Activated naive CD4-positive, alpha-beta T cell treated with anti-CD3 and anti-CD28 coated beads, Interleukin-2, amount 50 U/mL, for 24 hours (primary cell): Measurements from ENCODE around the gene SRD5A2.

Experiments used
- H3K27ac Mint-ChIP-seq: one replicate; pipeline ENCODE4 v1.8.0; 2021; ENCODE audit warnings: mild to moderate bottlenecking, mixed read lengths
- H3K27me3 Mint-ChIP-seq: one replicate; pipeline ENCODE4 v1.8.0; 2021; ENCODE audit warnings: mixed read lengths
- H3K36me3 Mint-ChIP-seq: one replicate; pipeline ENCODE4 v1.8.0; 2021; ENCODE audit warnings: mixed read lengths
- H3K4me1 Mint-ChIP-seq: one replicate; pipeline ENCODE4 v1.8.0; 2021; ENCODE audit warnings: mixed read lengths
- H3K4me3 Mint-ChIP-seq: one replicate; pipeline ENCODE4 v1.8.0; 2021; ENCODE audit warnings: mild to moderate bottlenecking, mixed read lengths
- H3K9me3 Mint-ChIP-seq: one replicate; pipeline ENCODE4 v1.8.0; 2021; ENCODE audit warnings: mixed read lengths

Gene SRD5A2

DNA sequence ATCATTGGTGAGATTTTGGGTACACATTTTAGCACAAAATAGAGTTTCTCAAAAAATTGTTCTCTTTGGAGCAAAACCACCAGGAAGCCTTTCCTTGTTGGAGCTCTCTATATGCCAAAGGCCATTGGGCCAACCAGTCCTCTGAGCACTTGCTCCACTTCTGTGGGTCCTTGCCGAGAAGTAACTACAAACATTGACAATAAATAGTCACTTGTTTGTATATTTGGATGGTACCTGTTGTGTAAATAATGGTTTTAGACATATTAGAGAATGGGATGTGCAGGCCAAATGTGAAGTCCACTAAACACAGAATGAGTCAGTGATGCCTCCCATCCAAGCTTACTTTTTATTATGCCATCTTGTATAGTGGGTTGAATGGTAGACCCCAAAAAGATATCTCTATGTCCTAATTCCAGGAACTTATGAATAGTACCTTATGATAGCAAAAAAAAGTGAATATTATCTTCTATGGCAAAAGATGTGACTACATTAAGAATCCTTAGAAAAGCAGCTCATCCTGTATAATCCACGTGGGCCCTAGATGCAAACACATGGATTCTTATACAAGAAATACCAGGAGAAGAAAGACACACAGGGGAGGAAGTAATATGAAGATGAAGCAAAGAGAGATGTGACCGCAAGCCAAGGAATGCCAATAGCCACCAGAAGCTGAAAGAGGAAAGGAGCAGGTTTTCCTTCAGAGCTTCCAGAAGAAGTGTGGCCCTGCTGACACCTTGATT, 24.6 kb downstream of the SRD5A2 start:
- Mint-ChIP-seq H3K4me1 (no peaks in the 10 kb centered on the region), H3K36me3 (no peaks in the 10 kb centered on the region), H3K4me3 (no peak overlapping the region), H3K9me3 (peaks cover 8% of the 10 kb centered on the region), H3K27ac (no peak overlapping the region), H3K27me3 (no peaks in the 10 kb centered on the region)

GRCh38 chr2:31553362-31553761, 27.4 kb downstream of the SRD5A2 start:
- H3K4me1 Mint-ChIP-seq: no peaks in the 10 kb centered on the region
- H3K27me3 Mint-ChIP-seq: peaks cover 4% of the 10 kb centered on the region
- no peak overlapping the region for H3K27ac Mint-ChIP-seq
- no peaks in the 10 kb centered on the region for H3K36me3 Mint-ChIP-seq
- peaks cover 13% of the 10 kb centered on the region for H3K9me3 Mint-ChIP-seq
- no peak overlapping the region for H3K4me3 Mint-ChIP-seq

DNA sequence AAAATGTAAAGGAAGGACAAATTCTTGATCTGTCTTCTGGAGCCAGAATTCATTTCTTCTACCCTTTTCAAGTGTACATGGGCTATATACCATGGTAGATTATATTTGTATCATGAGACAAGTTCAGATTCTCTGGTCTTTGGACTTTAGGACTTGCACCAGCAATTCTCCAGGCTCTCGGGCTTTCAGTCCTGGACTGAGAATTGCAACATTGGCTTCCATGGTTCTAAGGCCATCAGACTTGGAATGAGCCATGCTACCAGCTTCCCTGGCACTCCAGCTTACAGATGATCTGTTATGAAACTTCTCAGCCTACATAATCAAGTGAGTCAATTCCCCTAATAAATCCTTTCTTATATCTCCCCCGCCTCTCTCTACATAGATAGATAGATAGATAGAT, 33.3 kb downstream of the SRD5A2 start:
- H3K4me3 Mint-ChIP-seq: no peak overlapping the region
- no peak overlapping the region for H3K27ac Mint-ChIP-seq
- peaks cover 36% of the 10 kb centered on the region for H3K9me3 Mint-ChIP-seq
- peaks cover 17% of the 10 kb centered on the region for H3K27me3 Mint-ChIP-seq
- H3K36me3 Mint-ChIP-seq: no peaks in the 10 kb centered on the region
- H3K4me1 Mint-ChIP-seq: no peaks in the 10 kb centered on the region

GRCh38 chr2:31541853-31542252, 38.9 kb downstream of the SRD5A2 start:
- H3K27me3 Mint-ChIP-seq: peaks cover 18% of the 10 kb centered on the region
- no peaks in the 10 kb centered on the region for H3K4me1 Mint-ChIP-seq
- H3K9me3 Mint-ChIP-seq: peaks cover 29% of the 10 kb centered on the region
- H3K27ac Mint-ChIP-seq: no peak overlapping the region
- H3K36me3 Mint-ChIP-seq: peaks cover 1% of the 10 kb centered on the region
- no peak overlapping the region for H3K4me3 Mint-ChIP-seq

GRCh38 chr2:31539505-31539904, 41.2 kb downstream of the SRD5A2 start:
- Mint-ChIP-seq H3K27ac (no peak overlapping the region), H3K4me1 (no peaks in the 10 kb centered on the region), H3K9me3 (peaks cover 19% of the 10 kb centered on the region), H3K4me3 (no peak overlapping the region), H3K27me3 (peaks cover 19% of the 10 kb centered on the region), H3K36me3 (peaks cover 1% of the 10 kb centered on the region)

GRCh38 chr2:31535768-31536167, 45.0 kb downstream of the SRD5A2 start:
- Mint-ChIP-seq H3K27ac (no peak overlapping the region), H3K27me3 (peaks cover 18% of the 10 kb centered on the region), H3K9me3 (no peaks in the 10 kb centered on the region), H3K4me3 (no peak overlapping the region), H3K4me1 (no peaks in the 10 kb centered on the region), H3K36me3 (no peaks in the 10 kb centered on the region)

GRCh38 chr2:31534636-31535035, 46.1 kb downstream of the SRD5A2 start:
- no peaks in the 10 kb centered on the region for H3K36me3 Mint-ChIP-seq
- H3K9me3 Mint-ChIP-seq: no peaks in the 10 kb centered on the region
- peaks cover 16% of the 10 kb centered on the region for H3K27me3 Mint-ChIP-seq
- H3K4me3 Mint-ChIP-seq: no peak overlapping the region
- H3K27ac Mint-ChIP-seq: no peak overlapping the region
- no peaks in the 10 kb centered on the region for H3K4me1 Mint-ChIP-seq

DNA sequence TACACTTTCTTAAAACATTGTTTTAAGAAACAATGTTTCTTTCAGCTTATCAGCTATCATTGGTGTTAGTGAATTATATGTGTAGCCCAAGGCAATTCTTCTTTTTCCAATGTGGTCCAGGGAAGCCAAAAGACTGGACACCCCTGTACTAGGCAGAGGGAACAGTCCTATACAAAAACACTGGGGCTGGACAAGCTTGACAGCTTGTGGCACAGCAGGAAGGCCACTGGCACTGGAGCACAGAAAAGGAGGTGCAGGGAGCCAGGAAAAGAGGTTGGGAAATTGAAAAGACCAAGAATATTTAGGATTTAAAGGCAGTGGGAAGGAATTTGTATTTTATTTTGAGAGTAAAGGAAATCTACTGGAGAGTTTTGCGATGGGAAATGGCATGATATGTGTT, 47.7 kb downstream of the SRD5A2 start:
- no peaks in the 10 kb centered on the region for H3K36me3 Mint-ChIP-seq
- H3K4me3 Mint-ChIP-seq: no peak overlapping the region
- H3K4me1 Mint-ChIP-seq: no peaks in the 10 kb centered on the region
- peaks cover 18% of the 10 kb centered on the region for H3K27me3 Mint-ChIP-seq
- no peaks in the 10 kb centered on the region for H3K9me3 Mint-ChIP-seq
- H3K27ac Mint-ChIP-seq: no peak overlapping the region

DNA sequence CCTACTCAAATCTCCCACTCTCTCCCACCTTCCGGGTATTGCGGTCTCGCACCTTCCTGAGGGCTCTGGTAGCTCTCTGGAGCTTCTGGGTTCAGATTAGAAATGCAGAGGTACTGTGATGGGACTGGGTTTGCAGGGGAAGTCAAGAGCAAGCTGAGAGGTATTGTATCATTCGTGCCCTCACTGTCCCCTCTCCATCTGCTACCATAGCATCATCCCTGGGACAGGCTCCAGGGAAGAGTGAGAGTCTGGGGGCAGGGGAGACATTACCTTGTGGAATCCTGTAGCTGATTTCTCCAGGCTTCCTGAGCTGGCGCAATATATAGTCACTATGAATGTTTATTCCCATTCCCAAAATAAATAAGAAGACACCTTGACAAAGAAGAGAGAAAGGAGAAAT, 49.6 kb downstream of the SRD5A2 start:
- no peaks in the 10 kb centered on the region for H3K4me1 Mint-ChIP-seq
- no peak overlapping the region for H3K4me3 Mint-ChIP-seq
- H3K27me3 Mint-ChIP-seq: peaks cover 15% of the 10 kb centered on the region
- no peaks in the 10 kb centered on the region for H3K36me3 Mint-ChIP-seq
- H3K9me3 Mint-ChIP-seq: no peaks in the 10 kb centered on the region
- H3K27ac Mint-ChIP-seq: no peak overlapping the region

- Mint-ChIP-seq H3K27ac (no peak overlapping the region), H3K9me3 (no peaks in the 10 kb centered on the region), H3K36me3 (no peaks in the 10 kb centered on the region), H3K4me1 (no peaks in the 10 kb centered on the region), H3K4me3 (no peak overlapping the region), H3K27me3 (peaks cover 12% of the 10 kb centered on the region)
These were observed 51.5 kb downstream of the SRD5A2 start for GRCh38 chr2:31529256-31529655.

- Mint-ChIP-seq H3K4me1 (no peaks in the 10 kb centered on the region), H3K27me3 (peaks cover 15% of the 10 kb centered on the region), H3K36me3 (no peaks in the 10 kb centered on the region), H3K4me3 (no peak overlapping the region), H3K27ac (no peak overlapping the region), H3K9me3 (no peaks in the 10 kb centered on the region)
These were observed 51.9 kb downstream of the SRD5A2 start for GRCh38 chr2:31528823-31529222.

DNA sequence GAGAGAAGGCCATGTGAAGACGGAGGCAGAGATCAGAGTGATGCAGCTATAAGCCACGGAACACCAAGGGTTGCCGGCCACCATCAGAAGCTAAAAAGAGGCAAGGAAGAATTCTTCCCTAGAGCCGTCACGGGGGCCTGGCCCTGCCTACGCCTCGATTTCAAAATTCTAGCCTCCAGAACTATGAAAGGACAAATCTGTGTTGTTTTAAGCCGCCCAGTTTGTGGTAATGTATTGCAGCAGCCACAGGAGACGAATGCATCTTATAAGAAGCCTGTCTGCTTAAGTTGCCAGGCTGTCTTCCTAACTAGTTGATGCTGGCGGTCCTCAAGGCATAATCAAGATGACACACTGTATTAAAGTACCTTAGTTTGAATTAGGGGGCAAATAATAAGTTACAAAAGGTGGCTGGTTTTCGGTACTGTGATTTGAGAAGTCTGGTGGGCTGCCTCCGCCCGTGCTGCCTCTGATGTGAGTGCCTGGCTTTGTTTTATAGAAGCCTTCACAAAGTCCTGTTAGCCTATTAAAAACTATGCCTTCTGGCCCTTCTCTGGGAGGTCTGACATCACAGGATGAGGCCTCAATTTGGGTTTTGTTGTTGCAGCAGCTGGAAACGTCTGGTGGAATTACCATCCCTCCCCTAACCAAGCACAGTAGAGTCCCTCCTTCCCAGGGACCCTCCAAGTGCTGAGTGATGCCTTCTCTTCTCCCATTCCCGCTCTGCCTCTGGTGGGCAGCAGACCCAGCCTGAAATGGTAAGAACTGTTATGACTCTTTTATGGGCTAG, 53.6 kb downstream of the SRD5A2 start:
- Mint-ChIP-seq H3K27me3 (peaks cover 14% of the 10 kb centered on the region), H3K36me3 (no peaks in the 10 kb centered on the region)

GRCh38 chr2:31525876-31526275, 54.9 kb downstream of the SRD5A2 start:
- H3K4me3 Mint-ChIP-seq: no peak overlapping the region
- no peaks in the 10 kb centered on the region for H3K4me1 Mint-ChIP-seq
- no peak overlapping the region for H3K27ac Mint-ChIP-seq
- H3K27me3 Mint-ChIP-seq: peaks cover 11% of the 10 kb centered on the region
- H3K9me3 Mint-ChIP-seq: no peaks in the 10 kb centered on the region
- H3K36me3 Mint-ChIP-seq: no peaks in the 10 kb centered on the region

More for the DNA sequence above, 53.6 kb downstream of the SRD5A2 start:
- Mint-ChIP-seq H3K4me3 (no peak overlapping the region), H3K9me3 (no peaks in the 10 kb centered on the region), H3K4me1 (no peaks in the 10 kb centered on the region), H3K27ac (no peak overlapping the region)

DNA sequence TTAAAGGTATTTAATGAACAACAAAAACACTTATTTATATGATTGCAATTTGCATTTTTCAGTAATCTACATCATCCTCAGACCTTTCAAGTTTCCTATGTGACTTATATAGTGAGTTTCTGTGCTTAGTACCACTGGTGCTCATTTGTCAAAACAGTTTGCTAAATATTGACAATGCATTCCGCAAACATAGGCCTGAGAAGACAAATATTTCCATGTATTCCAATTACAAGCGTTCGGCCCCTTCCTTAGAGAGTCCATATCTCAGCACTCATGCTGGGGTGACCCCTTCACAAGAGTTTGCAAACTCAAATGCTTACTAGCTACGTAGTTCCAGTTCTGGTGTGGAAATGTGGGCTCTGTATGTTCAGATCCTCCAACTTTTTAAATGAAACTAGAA, 56.1 kb downstream of the SRD5A2 start:
- Mint-ChIP-seq H3K9me3 (no peaks in the 10 kb centered on the region), H3K36me3 (no peaks in the 10 kb centered on the region), H3K4me1 (no peaks in the 10 kb centered on the region), H3K4me3 (no peak overlapping the region), H3K27me3 (peaks cover 13% of the 10 kb centered on the region), H3K27ac (no peak overlapping the region)

GRCh38 chr2:31523871-31524492, 56.8 kb downstream of the SRD5A2 start:
- H3K4me1 Mint-ChIP-seq: no peaks in the 10 kb centered on the region
- H3K27me3 Mint-ChIP-seq: peaks cover 9% of the 10 kb centered on the region

DNA sequence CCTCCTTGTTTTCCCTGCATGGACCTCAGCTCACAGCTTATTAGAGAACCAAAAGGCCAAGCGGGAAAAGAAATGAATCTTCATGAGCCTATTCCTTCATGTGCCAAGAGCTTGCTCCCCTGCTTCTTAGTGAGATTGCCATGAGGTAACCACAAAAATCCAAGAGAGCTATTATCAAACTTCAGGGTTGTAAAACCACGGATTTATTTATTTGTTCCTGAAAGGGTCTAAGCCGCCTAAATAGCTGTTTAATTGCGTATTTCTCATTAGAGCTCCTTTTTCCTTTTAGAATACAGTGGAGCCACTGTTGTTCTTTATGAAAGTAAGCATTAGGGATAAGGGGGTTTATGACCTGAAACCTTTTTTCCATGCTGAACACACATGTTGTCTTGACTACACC, 58.0 kb downstream of the SRD5A2 start:
- Mint-ChIP-seq H3K27me3 (peaks cover 14% of the 10 kb centered on the region), H3K4me3 (no peak overlapping the region), H3K27ac (no peak overlapping the region), H3K9me3 (no peaks in the 10 kb centered on the region), H3K36me3 (no peaks in the 10 kb centered on the region), H3K4me1 (no peaks in the 10 kb centered on the region)

More at GRCh38 chr2:31523871-31524492, 56.8 kb downstream of the SRD5A2 start:
- Mint-ChIP-seq H3K36me3 (no peaks in the 10 kb centered on the region), H3K4me3 (no peak overlapping the region), H3K27ac (no peak overlapping the region), H3K9me3 (no peaks in the 10 kb centered on the region)
